ENCODE data around the gene SPECC1. TPM values are rescaled to one million over a fixed set of nuclear protein-coding genes. Genes with fewer than 3 reads are reported as not detected.

SPECC1 gene
- total and polyA plus RNA-seq, 2 of the 13 experiments (the other 11 are each of a cell fraction or from before 2014, with no cell fraction given), result 2.3 to 6.9 TPM

GRCh38 chr17:19978209-19978802, 30.9 kb upstream of the SPECC1 start:
- Histone ChIP-seq H3K9me3 (ENCODE audit: low read length) (no peaks in the 10 kb centered on the region), H3K36me3 (replicated peaks in 1 of 2; ENCODE audit: control insufficient read depth in 1 of 2, insufficient read depth in 2 of 2, low read length in 2 of 2) (no peaks in the 10 kb centered on the region; a peak in 3 of 5 replicates), H3K79me2 (ENCODE audit: insufficient read depth, low read length) (peaks cover 38% of the 10 kb centered on the region), H3K27me3 (ENCODE audit: control insufficient read depth in 1 of 2, insufficient read depth in 2 of 2, low read length in 2 of 2) (no peaks in the 10 kb centered on the region; a peak in 1 of 5 replicates), H2AFZ (ENCODE audit: low read length) (peak overlapping the region; percentile 30), H3K4me2 (ENCODE audit: low read depth, low read length) (peak overlapping the region; percentile 76), H3K4me3 (replicated peaks in 1 of 3; ENCODE audit: insufficient read depth in 1 of 3, low read depth in 2 of 3, low read length in 3 of 3) (peak overlapping the region in 1 of 3 experiments; percentile 89; a peak in 2 of 6 replicates), H3K9ac (ENCODE audit: insufficient read depth, low read depth, low read length) (0 out of 2 replicates have a peak overlapping the region, but pooled peaks have one; percentile 97), H3K4me1 (ENCODE audit: insufficient read depth, low read length) (peaks cover 28% of the 10 kb centered on the region), H3K27ac (ENCODE audit: extremely low read length, insufficient read depth, low read length) (peak overlapping the region; percentile 87), H4K20me1 (ENCODE audit: insufficient read depth, low read length) (no peaks in the 10 kb centered on the region; the same call in 1 of the 2 replicates)
- in situ Hi-C loops (cut with HindIII; ENCODE audit: extremely low pct_ligation_motif_present, low pct_unique_long_range_greater_than_20kb), result loop anchor here (25.0 kb wide), 1 partner anchor 334 kb away; no protein-coding TSS in a partner anchor
- intact Hi-C loops (cut with micrococcal nuclease; ENCODE audit: unreplicated experiment), result no loop called here
- ChIA-PET CTCF (ENCODE audit: low intra/inter-chr PET ratio, low total read pairs) (no interaction called here), POLR2A (interaction anchor here (1.0 to 1.9 kb wide), 5 partner anchors 10 to 440 kb away, joined by 3 to 12 read pairs (median 4); no protein-coding TSS in a partner anchor)
- DNase-seq (ENCODE audit: low spot score), result no peak
- WGBS (ENCODE audit: low lambda C conversion rate), result 96% methylated on average over 22 of the region's 22 CpGs
- BruUV-seq (replicated peaks), result TSS peak; percentile 48
- ATAC-seq, result no peak
- FAIRE-seq, result no peak
- TF ChIP-seq ZFP37 (CRISPR knock-in tag; IDR thresholded peaks at IDR 0.05; ENCODE audit: borderline replicate concordance) (peak; percentile 2; the same call in 1 of the 2 replicates), ZZZ3 (CRISPR knock-in tag; IDR thresholded peaks at IDR 0.05; ENCODE audit: borderline replicate concordance) (0 out of 2 replicates have a peak, but pooled peaks have one; percentile 11), ZBTB33 (CRISPR knock-in tag; IDR thresholded peaks at IDR 0.05) (peak; percentile 43; the same call in 1 of the 2 replicates), ZNF160 (CRISPR knock-in tag; IDR thresholded peaks at IDR 0.05) (no peak), NFKBIZ (CRISPR knock-in tag; IDR thresholded peaks at IDR 0.05) (no peak), ZBTB38 (CRISPR knock-in tag; IDR thresholded peaks at IDR 0.05) (peak; percentile 64; the same call in 1 of the 2 replicates), TIGD3 (CRISPR knock-in tag; IDR thresholded peaks at IDR 0.05; ENCODE audit: borderline replicate concordance) (no peak), SETDB1 (CRISPR knock-in tag; IDR thresholded peaks at IDR 0.05; ENCODE audit: borderline replicate concordance) (no peak), MEIS1 (CRISPR knock-in tag; IDR thresholded peaks at IDR 0.05; ENCODE audit: borderline replicate concordance) (0 out of 2 replicates have a peak, but pooled peaks have one; percentile 2), ZNF543 (CRISPR knock-in tag; IDR thresholded peaks at IDR 0.05) (no peak), REL (CRISPR knock-in tag; conservative IDR thresholded peaks at IDR 0.05) (0 out of 2 replicates have a peak, but pooled peaks have one; percentile 3), ZNF292 (CRISPR knock-in tag; IDR thresholded peaks at IDR 0.05; ENCODE audit: borderline replicate concordance, low read depth) (no peak), CENPT (CRISPR knock-in tag; IDR thresholded peaks at IDR 0.05; ENCODE audit: low read depth) (no peak), ZNF713 (CRISPR knock-in tag; IDR thresholded peaks at IDR 0.05) (0 out of 2 replicates have a peak, but pooled peaks have one; percentile 8), ZBTB1 (CRISPR knock-in tag; IDR thresholded peaks at IDR 0.05; ENCODE audit: borderline replicate concordance) (no peak), ZNF564 (CRISPR knock-in tag; IDR thresholded peaks at IDR 0.05) (no peak), RELA (CRISPR knock-in tag; IDR thresholded peaks at IDR 0.05) (no peak)
